HG02870 (cell line): ENCODE measurements around the gene EMD.

Experiments used
- ATAC-seq: cut with Tn5 transposase; IDR thresholded peaks from one replicate; pipeline ENCODE4 v1.9.1; 2021; ENCODE audit warnings: mild to moderate bottlenecking, moderate library complexity; ENCODE audit not compliant: unreplicated experiment

The EMD gene

GRCh38 chrX:154355094-154355775 lies 23.9 kb upstream of the EMD start:
- no peak for ATAC-seq

GRCh38 chrX:154355776-154356140 lies 23.3 kb upstream of the EMD start:
- ATAC-seq: no peak

GRCh38 chrX:154356596-154356995 lies 22.5 kb upstream of the EMD start:
- ATAC-seq: no peak

GRCh38 chrX:154357205-154357604 lies 21.9 kb upstream of the EMD start:
- no peak for ATAC-seq

- no peak for ATAC-seq
Observed at GRCh38 chrX:154358011-154358410, 21.1 kb upstream of the EMD start.

GRCh38 chrX:154358829-154359228 lies 20.3 kb upstream of the EMD start:
- no peak for ATAC-seq

- ATAC-seq: no peak
Observed at GRCh38 chrX:154359362-154360154, 19.5 kb upstream of the EMD start.

- ATAC-seq: no peak
Observed at GRCh38 chrX:154360155-154360713, 18.9 kb upstream of the EMD start.

- no peak for ATAC-seq
Observed at GRCh38 chrX:154362085-154362742, 16.9 kb upstream of the EMD start.

GRCh38 chrX:154363706-154364439 lies 15.2 kb upstream of the EMD start:
- no peak for ATAC-seq

GRCh38 chrX:154365052-154365600 lies 14.0 kb upstream of the EMD start:
- ATAC-seq: no peak

GRCh38 chrX:154365997-154366665 lies 13.0 kb upstream of the EMD start:
- ATAC-seq: no peak

- no peak for ATAC-seq
Observed at GRCh38 chrX:154366666-154367055, 12.4 kb upstream of the EMD start.

- no peak for ATAC-seq
Observed at GRCh38 chrX:154367474-154368308, 11.4 kb upstream of the EMD start.

GRCh38 chrX:154368630-154369448 lies 10.3 kb upstream of the EMD start:
- no peak for ATAC-seq

- no peak for ATAC-seq
Observed at GRCh38 chrX:154369449-154370299, 9.4 kb upstream of the EMD start.

GRCh38 chrX:154370300-154371016 lies 8.6 kb upstream of the EMD start:
- no peak for ATAC-seq
